ENCODE measurements around the gene PSMD1. TPM values are rescaled to one million over a fixed set of nuclear protein-coding genes. Genes with fewer than 3 reads are reported as not detected.
A peak's percentile ranks its signal among the peaks of the same experiment; 100 is the strongest.
"Not testable (repeated sequence)": the region's sequence is repeated elsewhere in the genome, so short reads cannot be mapped to it uniquely, and the experiment has no call there.

Gene PSMD1
- total RNA-seq, 1 donor from 2014 or later, result 95.1 TPM

GRCh38 chr2:231058761-231059550 is 2.3 kb downstream of the PSMD1 start:
- no peak for DNase-seq

- no peak for DNase-seq
Observed at GRCh38 chr2:231059756-231060155, 3.1 kb downstream of the PSMD1 start.

GRCh38 chr2:231062776-231063175 is 6.1 kb downstream of the PSMD1 start:
- no peak for DNase-seq

DNA sequence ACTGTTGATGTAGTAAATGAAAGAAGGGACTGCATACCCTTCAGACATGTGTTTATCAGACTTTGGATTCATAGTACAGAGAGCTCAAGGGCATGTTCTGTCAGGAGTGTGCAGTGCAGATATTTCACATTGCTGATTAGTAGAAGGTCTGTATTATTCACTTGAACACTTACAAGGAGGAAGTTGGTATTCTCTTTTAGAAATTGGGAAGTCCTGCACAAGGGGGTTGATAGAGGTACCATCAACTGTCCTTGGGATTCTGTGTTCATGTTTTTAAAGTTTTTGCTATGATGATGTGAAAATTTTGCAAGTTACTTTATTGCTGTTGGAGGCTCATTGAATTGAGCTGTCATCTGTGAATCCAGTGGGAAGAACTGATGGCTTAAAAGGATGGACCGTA is 6.7 kb downstream of the PSMD1 start:
- no peak for DNase-seq

DNA sequence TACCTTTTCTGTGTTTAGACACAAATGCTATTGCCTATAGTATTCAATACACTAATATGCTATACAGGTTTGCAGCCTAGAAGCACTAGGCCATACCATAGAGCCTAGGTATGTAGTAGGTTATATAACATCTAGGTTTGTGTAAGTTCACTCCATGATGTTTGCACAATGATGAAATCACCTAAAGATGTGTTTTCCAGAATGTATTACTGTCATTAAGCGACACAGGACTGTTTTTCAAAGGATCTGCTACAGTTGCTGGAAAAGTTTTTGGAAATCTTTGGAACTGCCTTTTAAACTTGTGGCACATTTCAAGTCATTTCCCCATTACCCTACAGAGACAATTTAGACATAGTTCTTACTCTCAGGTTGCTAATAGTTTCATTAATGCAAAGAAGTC is 9.3 kb downstream of the PSMD1 start:
- no peak for DNase-seq

DNA sequence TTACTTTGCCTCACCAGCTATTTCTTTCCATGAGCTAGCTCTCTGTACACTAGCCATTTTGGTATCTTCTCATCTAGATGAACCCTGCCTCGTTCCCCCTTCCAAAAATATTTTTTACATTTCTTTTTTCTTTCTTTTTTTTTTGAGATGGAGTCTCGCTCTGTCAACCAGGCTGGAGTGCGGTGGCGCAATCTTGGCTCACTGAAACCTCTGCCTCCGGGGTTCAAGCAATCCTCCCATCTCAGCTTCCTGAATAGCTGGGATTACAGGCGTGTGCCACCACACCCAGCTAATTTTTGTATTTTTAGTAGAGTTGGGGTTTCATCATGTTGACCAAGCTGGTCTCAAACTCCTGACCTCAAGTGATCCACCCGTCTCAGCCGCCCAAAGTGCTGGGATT is 10.9 kb downstream of the PSMD1 start:
- DNase-seq, result not testable (repeated sequence)

GRCh38 chr2:231068525-231069222 is 12.0 kb downstream of the PSMD1 start:
- no peak for DNase-seq

DNA sequence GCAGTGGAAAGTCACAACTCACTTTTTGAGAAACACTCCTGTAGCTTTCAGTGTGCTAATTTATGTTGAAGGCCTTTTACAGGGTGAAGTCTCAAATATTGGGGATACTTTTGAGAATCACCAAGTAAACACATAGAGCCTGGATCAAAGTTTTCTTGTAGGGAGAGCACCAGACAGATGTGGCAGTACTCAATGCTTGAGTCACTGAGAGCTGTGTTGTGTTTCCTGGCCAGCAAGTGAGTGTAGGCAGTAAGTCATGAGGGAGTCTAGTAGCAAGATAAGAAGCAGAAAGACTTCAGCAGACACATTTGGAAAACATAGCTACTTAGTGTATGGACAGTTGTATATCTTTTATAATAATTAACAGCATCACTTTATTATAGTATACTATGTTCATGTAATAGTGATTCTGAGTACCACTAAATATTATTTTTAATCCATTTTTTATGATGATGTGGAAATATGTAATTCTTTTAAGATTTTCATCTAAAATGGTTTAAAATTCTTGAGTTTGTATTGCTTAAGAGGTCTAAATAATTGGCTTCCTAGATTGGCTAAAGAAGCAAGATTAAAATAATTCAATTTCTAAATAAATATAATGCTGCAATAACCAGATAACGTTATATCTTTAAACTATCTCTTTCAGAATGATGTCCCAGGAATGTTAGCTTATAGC is 12.8 kb downstream of the PSMD1 start:
- no peak for DNase-seq

- no peak for DNase-seq
Observed at GRCh38 chr2:231084565-231084964, 27.9 kb downstream of the PSMD1 start.

DNA sequence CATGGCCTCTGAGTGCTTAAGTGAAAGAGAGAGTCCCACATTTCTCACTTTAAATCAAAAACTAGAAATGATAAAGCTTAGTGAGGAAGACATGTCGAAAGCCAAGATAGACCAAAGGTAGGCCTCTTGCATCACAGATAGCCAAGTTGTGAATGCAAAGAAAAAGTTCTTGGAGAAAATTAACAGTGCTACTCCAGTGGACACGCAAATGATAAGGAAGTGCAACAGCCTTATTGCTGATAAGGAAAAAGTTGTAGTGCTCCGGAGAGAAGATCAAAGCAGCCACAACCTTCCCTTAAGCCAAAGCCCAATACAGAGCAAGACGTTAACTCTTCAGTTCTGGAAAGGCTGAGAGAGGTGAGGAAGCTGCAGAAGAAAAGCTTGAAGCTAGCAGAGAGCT is 32.1 kb downstream of the PSMD1 start:
- DNase-seq, result no peak

GRCh38 chr2:231093933-231094332 is 37.3 kb downstream of the PSMD1 start:
- DNase-seq, result no peak

- DNase-seq, result no peak
Observed at GRCh38 chr2:231094736-231095346, 38.2 kb downstream of the PSMD1 start.

GRCh38 chr2:231099918-231100317 is 43.3 kb downstream of the PSMD1 start:
- no peak for DNase-seq

GRCh38 chr2:231100321-231100720 is 43.7 kb downstream of the PSMD1 start:
- not testable (repeated sequence) for DNase-seq

DNA sequence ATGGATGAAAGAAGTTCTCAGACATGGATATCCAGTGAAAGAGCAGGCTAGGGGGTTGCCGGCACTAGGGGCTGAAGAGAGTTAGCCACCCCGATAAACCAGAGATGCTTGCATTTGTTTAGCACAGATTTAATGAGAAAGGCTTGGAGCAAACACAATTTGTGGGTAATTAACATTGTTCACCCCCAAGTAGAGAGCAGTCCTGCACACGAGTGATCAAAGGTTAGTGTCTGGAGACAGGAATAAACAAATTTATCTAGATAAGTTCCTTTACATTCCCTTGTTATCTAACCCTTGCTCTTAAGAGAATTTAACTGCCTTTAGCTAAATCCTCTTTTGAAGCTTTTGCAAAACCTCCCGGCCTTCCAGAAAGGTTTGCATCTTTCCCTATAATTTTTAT is 44.3 kb downstream of the PSMD1 start:
- no peak for DNase-seq

DNA sequence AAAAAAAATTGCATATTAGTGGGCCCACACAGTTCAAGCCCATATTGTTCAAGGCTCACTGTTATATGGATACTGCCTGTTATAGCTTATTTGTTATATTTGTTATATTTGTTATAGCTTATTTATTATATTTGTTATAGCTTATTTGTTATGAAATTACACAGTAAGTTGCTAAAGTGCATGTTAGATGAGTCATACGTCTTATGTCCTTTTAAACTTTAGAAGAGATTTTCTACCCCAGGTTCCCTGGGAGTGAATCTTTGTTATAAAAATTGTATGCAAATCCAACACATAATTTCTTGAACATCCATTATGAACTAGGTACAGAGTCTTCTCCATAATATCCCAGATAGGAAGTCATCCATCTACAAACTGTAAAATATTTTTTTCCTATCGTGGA is 46.1 kb downstream of the PSMD1 start:
- DNase-seq, result no peak

GRCh38 chr2:231104115-231104713 is 47.5 kb downstream of the PSMD1 start:
- peak; percentile 84 for DNase-seq

GRCh38 chr2:231110551-231110950 is 53.9 kb downstream of the PSMD1 start:
- DNase-seq, result peak; percentile 66

DNA sequence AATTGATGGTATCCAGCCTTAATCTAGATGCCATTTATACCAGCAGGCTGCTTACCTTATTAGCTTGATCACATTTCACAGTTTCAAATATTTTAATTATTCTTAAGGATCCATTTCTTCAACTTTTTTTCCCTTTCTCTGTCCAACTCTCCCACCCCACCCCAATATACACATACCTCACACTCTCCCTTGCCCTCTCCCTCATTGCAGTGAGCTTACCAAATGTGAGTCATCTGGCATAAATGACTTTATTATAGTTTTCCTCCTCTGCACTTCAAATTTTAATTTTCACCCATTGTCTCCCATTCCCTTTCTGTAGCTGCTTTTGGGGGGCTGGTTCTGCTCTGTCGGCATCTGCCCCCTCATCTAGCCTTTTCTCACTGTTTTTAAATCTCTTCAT is 55.3 kb downstream of the PSMD1 start:
- DNase-seq, result no peak

DNA sequence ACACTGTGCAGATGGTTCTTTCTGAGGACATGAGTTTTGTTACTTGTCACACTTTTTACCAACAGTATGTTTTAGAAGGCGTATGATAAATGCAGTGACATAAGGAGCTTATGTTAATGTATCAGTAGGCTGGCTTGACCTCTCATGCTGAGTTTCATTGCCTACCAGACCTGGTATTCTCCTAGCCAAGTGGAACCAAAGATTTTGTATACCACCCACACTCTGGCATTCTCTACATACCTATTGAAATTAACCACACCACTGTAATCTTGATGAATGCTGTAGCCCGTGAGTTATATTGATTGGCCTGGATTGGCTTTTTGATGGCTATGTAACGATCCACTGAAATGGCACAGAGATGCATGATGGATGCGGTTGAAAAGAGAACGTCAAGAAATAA is 56.8 kb downstream of the PSMD1 start:
- no peak for DNase-seq

DNA sequence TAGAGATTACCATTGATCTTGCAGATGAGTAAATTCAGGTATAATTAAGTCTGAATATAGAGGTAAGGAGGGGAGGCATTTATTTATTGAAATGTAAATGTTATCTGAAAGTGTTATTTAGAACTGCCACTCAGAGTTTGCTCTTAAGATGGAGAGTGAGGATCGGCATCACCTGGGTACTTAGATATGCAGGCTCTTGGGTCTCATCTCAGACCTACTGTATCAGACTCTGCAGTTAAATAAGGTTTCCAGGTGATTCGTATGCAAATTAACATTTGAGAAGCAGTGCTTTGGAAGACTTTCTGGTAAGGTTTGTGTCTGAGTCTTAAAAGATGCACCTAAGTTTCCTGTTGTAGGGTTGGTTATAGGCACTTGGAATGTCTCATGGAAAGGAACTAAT is 59.0 kb downstream of the PSMD1 start:
- DNase-seq, result no peak

GRCh38 chr2:231117148-231117547 is 60.5 kb downstream of the PSMD1 start:
- DNase-seq, result no peak

Measured in tongue (tissue), 2 donors.